GM12878 (cell line): Measurements from ENCODE around the gene NFKBIE. TPM values are rescaled to one million over a fixed set of nuclear protein-coding genes. Genes with fewer than 3 reads are reported as not detected.

Experiments used
- ATAC-seq: fragments of 200-7000 bp; cut with Tn5 transposase; 3 replicates; pipeline ENCODE4 v1.9.1; 2020; ENCODE audit warnings: mild to moderate bottlenecking, moderate library complexity
- BruUV-seq: library from RNA; stranded (reverse); fragments of 400-500 nt; replicated peaks from 2 replicates; lab custom pipeline; 2021; lab: Mats Ljungman, UMichigan
- CTCF ChIA-PET: fragments of 300-600 bp; sonication (Branson Sonifier 250); formaldehyde crosslinking; extraction: SDS; loops from one replicate; lab custom pipeline; 2021; ENCODE audit warnings: inconsistent platforms; lab: Yijun Ruan, JAX
- POLR2A ChIA-PET: fragments of 350-600 bp; formaldehyde crosslinking; extraction: SDS; loops from one replicate; lab custom pipeline; 2021; ENCODE audit warnings: inconsistent platforms; lab: Charles Lee
- RAD21 ChIA-PET: fragments of 300-600 bp; sonication (Branson Sonifier 250); formaldehyde crosslinking; loops from one replicate; lab custom pipeline; 2023; ENCODE audit warnings: antibody characterized with exemption; ENCODE audit not compliant: unreplicated experiment; lab: Charles Lee
- SMC1A ChIA-PET: fragments of 300-600 bp; sonication (Branson Sonifier 250); formaldehyde crosslinking; loops from one replicate; lab custom pipeline; 2023; ENCODE audit not compliant: unreplicated experiment, uncharacterized antibody; lab: Charles Lee
- DNase-seq: peaks from one replicate; pipeline ENCODE4 v3.0.0-alpha.2; 2011; ENCODE audit warnings: low read depth, low spot score
- FAIRE-seq: peaks from 3 replicates; lab custom pipeline; 2011; peaks lifted over from hg19 to GRCh38; lab: Jason Lieb, UNC
- H2AFZ ChIP-seq: 2 replicates; pipeline ENCODE4 v1.6.0; 2011; ENCODE audit warnings: low read depth, low read length, control low read depth; ENCODE audit not compliant: control insufficient read depth
- H3K27ac ChIP-seq: 2 replicates; pipeline ENCODE4 v1.5.1; 2011; ENCODE audit warnings: control low read depth; ENCODE audit not compliant: control insufficient read depth, insufficient read depth
- H3K27me3 ChIP-seq, 2 experiments: replicated peaks in 1 of 2; 2 replicates each; pipeline versions ENCODE4 v1.6.0 to v1.6.1; 2011; ENCODE audit warnings: low read length in 1 of 2; ENCODE audit not compliant: control insufficient read depth in 2 of 2, insufficient read depth in 2 of 2
- H3K36me3 ChIP-seq, 2 experiments: 2 replicates each; pipeline ENCODE4 v1.5.1; 2011; ENCODE audit warnings: low read length in 1 of 2; ENCODE audit not compliant: control insufficient read depth in 2 of 2, insufficient read depth in 2 of 2
- H3K4me1 ChIP-seq: 2 replicates; pipeline ENCODE4 v1.6.1; 2011; ENCODE audit warnings: mild to moderate bottlenecking, low read length, moderate library complexity, mixed read lengths; ENCODE audit not compliant: control insufficient read depth, insufficient read depth
- H3K4me2 ChIP-seq: 2 replicates; pipeline ENCODE4 v1.6.0; 2011; ENCODE audit warnings: control low read depth; ENCODE audit not compliant: control insufficient read depth, insufficient read depth
- H3K4me3 ChIP-seq: fragments of 200-600 bp; sonication (generic); 2 replicates; pipeline ENCODE4 v1.5.1; 2016
- H3K79me2 ChIP-seq: 2 replicates; pipeline ENCODE4 v1.6.0; 2011; ENCODE audit warnings: low read length; ENCODE audit not compliant: control insufficient read depth, insufficient read depth
- H3K9ac ChIP-seq: 2 replicates; pipeline ENCODE4 v1.8.0; 2011; ENCODE audit warnings: low read length, control low read depth, mixed read lengths; ENCODE audit not compliant: control insufficient read depth, insufficient read depth
- H3K9me3 ChIP-seq: replicated peaks from 3 replicates; pipeline ENCODE4 v1.5.1; 2011; ENCODE audit warnings: mild to moderate bottlenecking, low read length; ENCODE audit not compliant: control insufficient read depth, insufficient read depth
- H4K20me1 ChIP-seq: 2 replicates; pipeline ENCODE4 v1.6.0; 2011; ENCODE audit not compliant: control insufficient read depth, insufficient read depth
- ASH2L ChIP-seq: fragments of 300-600, 200-600 bp; sonication (generic); IDR thresholded peaks from 2 replicates; pipeline ENCODE4 v1.6.1; 2017; ENCODE audit warnings: low read depth, mild to moderate bottlenecking, borderline replicate concordance
- CREB1 ChIP-seq: IDR thresholded peaks from 2 replicates; pipeline ENCODE4 v1.6.1; 2012; ENCODE audit warnings: low read depth, mild to moderate bottlenecking, inconsistent platforms
- CREM ChIP-seq: IDR thresholded peaks from 2 replicates; pipeline ENCODE4 v1.6.1; 2014; ENCODE audit warnings: antibody characterized with exemption, low read depth
- HDAC2 ChIP-seq: fragments of 200-600 bp; sonication (generic); IDR thresholded peaks from 2 replicates; pipeline ENCODE4 v1.6.1; 2017
- HDAC6 ChIP-seq: fragments of 200-600 bp; sonication (generic); IDR thresholded peaks from one replicate; pipeline ENCODE4 v1.8.0; 2017; ENCODE audit warnings: antibody characterized with exemption; ENCODE audit not compliant: unreplicated experiment
- JUNB ChIP-seq: IDR thresholded peaks from 2 replicates; pipeline ENCODE4 v1.6.1; 2016; ENCODE audit warnings: antibody characterized with exemption, mild to moderate bottlenecking
- LARP7 ChIP-seq: fragments of 450-650 bp; IDR thresholded peaks from 2 replicates; pipeline ENCODE4 v1.6.1; 2017; ENCODE audit warnings: mild to moderate bottlenecking
- MXI1 ChIP-seq: fragments of 150-350 bp; IDR thresholded peaks from 2 replicates; pipeline ENCODE4 v1.6.1; 2011; ENCODE audit warnings: low read depth, mild to moderate bottlenecking, inconsistent platforms, low read length, improper control_type of control experiment
- NR2C1 ChIP-seq: fragments of 450-650 bp; IDR thresholded peaks from 2 replicates; pipeline ENCODE4 v1.6.1; 2017; ENCODE audit warnings: antibody characterized with exemption, mild to moderate bottlenecking, moderate library complexity
- POLR2AphosphoS2 ChIP-seq: IDR thresholded peaks from 2 replicates; pipeline ENCODE4 v1.6.1; 2011; ENCODE audit warnings: low read depth, mild to moderate bottlenecking, low read length, improper control_type of control experiment, moderate library complexity
- SRF ChIP-seq, 2 experiments: IDR thresholded peaks; 2 replicates each; pipeline ENCODE4 v1.6.1; 2011; ENCODE audit warnings: low read depth in 2 of 2, low read length in 2 of 2, mild to moderate bottlenecking in 1 of 2, moderate library complexity in 1 of 2
- ZNF217 ChIP-seq: fragments of 450-650 bp; IDR thresholded peaks from 2 replicates; pipeline ENCODE4 v1.6.1; 2017; ENCODE audit warnings: antibody characterized with exemption, mild to moderate bottlenecking
- in situ Hi-C: fragments of 300-500 bp; cut with MboI; formaldehyde crosslinking; loops from 9 replicates; pipeline ENCODE4 v1.14.3; 2018; ENCODE audit warnings: mixed read lengths
- intact Hi-C: fragments of 100-400 bp; cut with micrococcal nuclease; formaldehyde crosslinking; loops from one replicate; pipeline ENCODE4 v1.14.2; 2022; ENCODE audit not compliant: unreplicated experiment
- polyA plus RNA-seq, 11 experiments: library from polyadenylated mRNA; depleted of rRNA in 4 of 11; unstranded in 6 of 11; stranded (reverse) in 5 of 11; fragments of >200 nt; fragmentation: Nextera tagmentation in 4 of 11; fragmentation: Illumina TruSeq in 1 of 11; extraction: Ambion mirVana in 4 of 11; extraction: Trizol in 1 of 11; gene quantifications; 1 replicate in 1 of 11; 2 replicates in 10 of 11; pipeline versions ENCODE4 v1.2.1 to v1.2.3, GENCODE V29; 2011 to 2016; ENCODE audit warnings: inconsistent platforms in 2 of 11, missing spikeins in 2 of 11, low read depth in 1 of 11
- total RNA-seq, 4 experiments: library from RNA; depleted of rRNA in 3 of 4; stranded (reverse); fragments of >200 nt in 3 of 4; fragmentation: Illumina TruSeq in 1 of 4; extraction: Trizol in 1 of 4; gene quantifications; 2 replicates each; pipeline versions ENCODE4 v1.2.1 to v1.2.3, GENCODE V29; 2013 to 2021
- TF ChIP-seq, protein P1 (sequence below): IDR thresholded peaks from 2 replicates; pipeline ENCODE4 v1.6.1; 2012; ENCODE audit warnings: low read depth, low read length, improper control_type of control experiment
- TF ChIP-seq, protein P2 (sequence below): fragments of 450-650 bp; IDR thresholded peaks from 2 replicates; pipeline ENCODE4 v1.6.1; 2018; ENCODE audit warnings: borderline replicate concordance, mild to moderate bottlenecking; ENCODE audit not compliant: partially characterized antibody
- TF ChIP-seq, protein P3 (sequence below), 3 experiments: IDR thresholded peaks in 2 of 3; conservative IDR thresholded peaks in 1 of 3; 2 replicates each; pipeline ENCODE4 v1.5.1; 2011; ENCODE audit warnings: low read depth in 3 of 3, low read length in 3 of 3, mild to moderate bottlenecking in 3 of 3, control low read depth in 2 of 3, moderate library complexity in 2 of 3, inconsistent platforms in 1 of 3, mixed read lengths in 1 of 3; ENCODE audit not compliant: control insufficient read depth in 2 of 3, insufficient read depth in 1 of 3; ENCODE audit errors: extremely low read depth in 1 of 3
- TF ChIP-seq, protein P4 (sequence below): fragments of 450-650 bp; IDR thresholded peaks from 2 replicates; pipeline ENCODE4 v1.6.1; 2018; ENCODE audit warnings: mild to moderate bottlenecking, low read depth, moderate library complexity; ENCODE audit not compliant: partially characterized antibody

Gene NFKBIE
- total and polyA plus RNA-seq, 10 of the 15 experiments (the other 5 are each of a cell fraction or from before 2014, with no cell fraction given), result 10.4 to 106 (median 38.8) TPM

DNA sequence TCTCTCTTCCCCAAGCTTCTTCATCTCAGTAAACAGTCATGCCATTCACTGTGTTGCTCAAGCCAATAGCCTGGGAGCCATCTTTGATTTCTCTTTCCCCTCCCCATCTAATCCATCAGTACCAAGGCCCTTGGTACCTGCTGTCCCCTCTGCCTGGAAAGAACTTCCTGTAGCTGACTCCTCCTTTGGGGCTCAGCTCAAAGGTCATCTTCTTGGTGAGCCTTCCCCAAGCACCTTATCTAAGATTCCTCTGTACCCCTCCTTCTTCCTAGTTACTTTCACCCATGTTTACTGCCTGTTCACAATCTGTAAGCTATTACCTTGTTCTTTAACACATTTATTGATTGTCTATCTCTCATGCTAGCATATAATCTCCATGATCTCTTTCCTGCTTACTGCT, 44.3 kb upstream of the NFKBIE start:
- TF ChIP-seq, protein P1, sequence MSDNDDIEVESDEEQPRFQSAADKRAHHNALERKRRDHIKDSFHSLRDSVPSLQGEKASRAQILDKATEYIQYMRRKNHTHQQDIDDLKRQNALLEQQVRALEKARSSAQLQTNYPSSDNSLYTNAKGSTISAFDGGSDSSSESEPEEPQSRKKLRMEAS, result no peak
- no peak for TF ChIP-seq SRF (IDR thresholded peaks at IDR 0.05; ENCODE audit: low read depth in 2 of 2, low read length in 2 of 2)
- TF ChIP-seq, protein P2, sequence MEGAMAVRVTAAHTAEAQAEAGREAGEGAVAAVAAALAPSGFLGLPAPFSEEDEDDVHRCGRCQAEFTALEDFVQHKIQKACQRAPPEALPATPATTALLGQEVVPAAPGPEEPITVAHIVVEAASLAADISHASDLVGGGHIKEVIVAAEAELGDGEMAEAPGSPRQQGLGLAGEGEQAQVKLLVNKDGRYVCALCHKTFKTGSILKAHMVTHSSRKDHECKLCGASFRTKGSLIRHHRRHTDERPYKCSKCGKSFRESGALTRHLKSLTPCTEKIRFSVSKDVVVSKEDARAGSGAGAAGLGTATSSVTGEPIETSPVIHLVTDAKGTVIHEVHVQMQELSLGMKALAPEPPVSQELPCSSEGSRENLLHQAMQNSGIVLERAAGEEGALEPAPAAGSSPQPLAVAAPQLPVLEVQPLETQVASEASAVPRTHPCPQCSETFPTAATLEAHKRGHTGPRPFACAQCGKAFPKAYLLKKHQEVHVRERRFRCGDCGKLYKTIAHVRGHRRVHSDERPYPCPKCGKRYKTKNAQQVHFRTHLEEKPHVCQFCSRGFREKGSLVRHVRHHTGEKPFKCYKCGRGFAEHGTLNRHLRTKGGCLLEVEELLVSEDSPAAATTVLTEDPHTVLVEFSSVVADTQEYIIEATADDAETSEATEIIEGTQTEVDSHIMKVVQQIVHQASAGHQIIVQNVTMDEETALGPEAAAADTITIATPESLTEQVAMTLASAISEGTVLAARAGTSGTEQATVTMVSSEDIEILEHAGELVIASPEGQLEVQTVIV, result no peak
- TF ChIP-seq CREM, result no peak
- no peak for TF ChIP-seq HDAC2
- no peak for TF ChIP-seq HDAC6
- no peak for TF ChIP-seq CREB1
- TF ChIP-seq, protein P3, sequence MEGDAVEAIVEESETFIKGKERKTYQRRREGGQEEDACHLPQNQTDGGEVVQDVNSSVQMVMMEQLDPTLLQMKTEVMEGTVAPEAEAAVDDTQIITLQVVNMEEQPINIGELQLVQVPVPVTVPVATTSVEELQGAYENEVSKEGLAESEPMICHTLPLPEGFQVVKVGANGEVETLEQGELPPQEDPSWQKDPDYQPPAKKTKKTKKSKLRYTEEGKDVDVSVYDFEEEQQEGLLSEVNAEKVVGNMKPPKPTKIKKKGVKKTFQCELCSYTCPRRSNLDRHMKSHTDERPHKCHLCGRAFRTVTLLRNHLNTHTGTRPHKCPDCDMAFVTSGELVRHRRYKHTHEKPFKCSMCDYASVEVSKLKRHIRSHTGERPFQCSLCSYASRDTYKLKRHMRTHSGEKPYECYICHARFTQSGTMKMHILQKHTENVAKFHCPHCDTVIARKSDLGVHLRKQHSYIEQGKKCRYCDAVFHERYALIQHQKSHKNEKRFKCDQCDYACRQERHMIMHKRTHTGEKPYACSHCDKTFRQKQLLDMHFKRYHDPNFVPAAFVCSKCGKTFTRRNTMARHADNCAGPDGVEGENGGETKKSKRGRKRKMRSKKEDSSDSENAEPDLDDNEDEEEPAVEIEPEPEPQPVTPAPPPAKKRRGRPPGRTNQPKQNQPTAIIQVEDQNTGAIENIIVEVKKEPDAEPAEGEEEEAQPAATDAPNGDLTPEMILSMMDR (IDR thresholded peaks at IDR 0.05 in 2 of 3, conservative IDR thresholded peaks at IDR 0.05 in 1 of 3; ENCODE audit: control insufficient read depth in 2 of 3, extremely low read depth in 1 of 3, insufficient read depth in 1 of 3, low read depth in 3 of 3, low read length in 3 of 3), result no peak
- TF ChIP-seq NR2C1, result no peak
- no peak for TF ChIP-seq POLR2AphosphoS2
- TF ChIP-seq, protein P4, sequence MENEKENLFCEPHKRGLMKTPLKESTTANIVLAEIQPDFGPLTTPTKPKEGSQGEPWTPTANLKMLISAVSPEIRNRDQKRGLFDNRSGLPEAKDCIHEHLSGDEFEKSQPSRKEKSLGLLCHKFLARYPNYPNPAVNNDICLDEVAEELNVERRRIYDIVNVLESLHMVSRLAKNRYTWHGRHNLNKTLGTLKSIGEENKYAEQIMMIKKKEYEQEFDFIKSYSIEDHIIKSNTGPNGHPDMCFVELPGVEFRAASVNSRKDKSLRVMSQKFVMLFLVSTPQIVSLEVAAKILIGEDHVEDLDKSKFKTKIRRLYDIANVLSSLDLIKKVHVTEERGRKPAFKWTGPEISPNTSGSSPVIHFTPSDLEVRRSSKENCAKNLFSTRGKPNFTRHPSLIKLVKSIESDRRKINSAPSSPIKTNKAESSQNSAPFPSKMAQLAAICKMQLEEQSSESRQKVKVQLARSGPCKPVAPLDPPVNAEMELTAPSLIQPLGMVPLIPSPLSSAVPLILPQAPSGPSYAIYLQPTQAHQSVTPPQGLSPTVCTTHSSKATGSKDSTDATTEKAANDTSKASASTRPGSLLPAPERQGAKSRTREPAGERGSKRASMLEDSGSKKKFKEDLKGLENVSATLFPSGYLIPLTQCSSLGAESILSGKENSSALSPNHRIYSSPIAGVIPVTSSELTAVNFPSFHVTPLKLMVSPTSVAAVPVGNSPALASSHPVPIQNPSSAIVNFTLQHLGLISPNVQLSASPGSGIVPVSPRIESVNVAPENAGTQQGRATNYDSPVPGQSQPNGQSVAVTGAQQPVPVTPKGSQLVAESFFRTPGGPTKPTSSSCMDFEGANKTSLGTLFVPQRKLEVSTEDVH, result no peak
- no peak for TF ChIP-seq MXI1
- no peak for TF ChIP-seq ASH2L
- TF ChIP-seq JUNB, result no peak
- TF ChIP-seq LARP7, result no peak
- TF ChIP-seq ZNF217, result no peak
- TF ChIP-seq, all 136 proteins: peak for 0

More for the DNA sequence above, 44.3 kb upstream of the NFKBIE start:
- Histone ChIP-seq H2AFZ (no peak overlapping the region), H3K9ac (no peak overlapping the region), H3K4me3 (no peak overlapping the region), H3K79me2 (peaks cover 11% of the 10 kb centered on the region), H3K36me3 (peaks cover 12 to 17% of the 10 kb centered on the region in 2 experiments), H4K20me1 (no peaks in the 10 kb centered on the region), H3K9me3 (no peaks in the 10 kb centered on the region), H3K4me2 (no peak overlapping the region), H3K4me1 (peaks cover 5% of the 10 kb centered on the region), H3K27ac (no peak overlapping the region), H3K27me3 (no peaks in the 10 kb centered on the region)
- ATAC-seq (no peak), DNase-seq (no peak), FAIRE-seq (no peak)
- in situ Hi-C loops (no loop called here), intact Hi-C loops (no loop called here)
- CTCF ChIA-PET, result interaction anchor here (0.9 to 7.4 kb wide), 4 partner anchors 28 to 42 kb away, joined by 4 to 87 read pairs (median 5); partner anchors contain the start of genes NFKBIE and TMEM151B
- SMC1A ChIA-PET, result no interaction called here
- RAD21 ChIA-PET, result no interaction called here
- POLR2A ChIA-PET, result no interaction called here
- BruUV-seq, result no TSS peak
